Measurements from ENCODE around the gene IL1RL1.
A peak's percentile ranks its signal among the peaks of the same experiment; 100 is the strongest.

IL1RL1 gene

DNA sequence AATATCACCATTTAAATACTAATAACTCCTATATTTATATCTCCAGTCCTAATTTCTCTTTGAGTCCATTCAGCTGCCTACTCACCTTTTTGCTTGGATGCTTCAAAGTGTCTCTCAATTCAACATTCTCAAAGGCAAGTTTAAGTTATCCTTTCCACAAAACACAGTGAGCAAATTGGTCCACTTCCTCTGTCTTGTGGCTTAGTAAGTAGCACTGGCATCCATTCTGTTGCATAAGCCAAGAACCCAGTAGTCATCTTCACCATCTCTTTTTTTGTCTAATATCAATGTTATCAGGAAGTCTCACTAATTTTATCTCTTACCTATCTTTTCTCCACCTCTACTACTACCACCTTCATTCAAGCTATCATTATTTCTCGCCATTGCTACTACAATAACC lies 27.4 kb upstream of the IL1RL1 start:
- no peak for DNase-seq
- Mint-ChIP-seq H3K9me3 (no peaks in the 10 kb centered on the region), H3K27me3 (no peaks in the 10 kb centered on the region), H3K4me3 (no peak overlapping the region), H3K27ac (no peak overlapping the region), H3K4me1 (no peaks in the 10 kb centered on the region), H3K36me3 (ENCODE audit: low read depth) (no peaks in the 10 kb centered on the region)
- ATAC-seq = no peak

DNA sequence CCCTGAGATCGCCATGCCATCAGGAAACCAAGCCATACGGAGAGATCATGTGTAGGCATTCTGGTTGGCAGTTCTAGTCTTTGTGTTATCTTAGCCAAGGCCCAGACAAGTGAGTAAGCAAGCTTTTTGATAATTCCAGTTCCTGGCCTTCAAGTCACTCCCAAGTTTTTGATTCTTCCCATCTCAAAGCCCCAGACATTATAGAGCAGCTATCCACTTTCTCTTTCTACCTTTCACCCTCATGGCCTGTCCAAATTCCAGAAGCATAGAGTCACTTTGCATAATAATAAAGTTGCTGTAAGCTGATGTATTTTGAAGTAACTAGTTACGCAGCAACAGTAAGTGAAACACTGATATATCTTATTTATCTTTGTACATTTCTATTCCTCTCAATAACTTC lies 26.8 kb upstream of the IL1RL1 start:
- H3K27me3 Mint-ChIP-seq = no peaks in the 10 kb centered on the region
- H3K27ac Mint-ChIP-seq = no peak overlapping the region
- no peak overlapping the region for H3K4me3 Mint-ChIP-seq
- no peak for DNase-seq
- no peaks in the 10 kb centered on the region for H3K4me1 Mint-ChIP-seq
- H3K9me3 Mint-ChIP-seq = no peaks in the 10 kb centered on the region
- ATAC-seq = no peak
- no peaks in the 10 kb centered on the region for H3K36me3 Mint-ChIP-seq (ENCODE audit: low read depth)

DNA sequence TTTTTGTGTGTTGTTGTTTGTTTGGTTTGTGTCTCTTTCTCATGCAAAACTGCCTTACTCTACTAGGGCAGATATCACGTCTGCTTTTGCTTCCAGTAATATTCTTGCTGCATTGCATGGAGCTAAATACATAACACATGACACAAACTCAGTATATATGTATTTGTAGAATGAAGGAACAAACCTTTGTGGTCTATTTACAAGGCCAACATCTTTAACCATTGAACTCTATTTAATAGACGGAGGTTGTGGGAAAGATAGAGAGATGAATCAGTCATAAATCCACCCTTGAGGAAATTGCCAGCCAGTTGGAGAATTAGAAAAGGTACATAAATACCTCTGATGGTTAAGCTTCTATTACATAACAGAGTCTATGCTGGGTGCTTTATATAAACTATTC lies 26.0 kb upstream of the IL1RL1 start:
- ATAC-seq = no peak
- no peak overlapping the region for H3K27ac Mint-ChIP-seq
- no peaks in the 10 kb centered on the region for H3K27me3 Mint-ChIP-seq
- no peak overlapping the region for H3K4me3 Mint-ChIP-seq
- H3K4me1 Mint-ChIP-seq = no peaks in the 10 kb centered on the region
- no peaks in the 10 kb centered on the region for H3K9me3 Mint-ChIP-seq
- no peaks in the 10 kb centered on the region for H3K36me3 Mint-ChIP-seq (ENCODE audit: low read depth)
- no peak for DNase-seq

DNA sequence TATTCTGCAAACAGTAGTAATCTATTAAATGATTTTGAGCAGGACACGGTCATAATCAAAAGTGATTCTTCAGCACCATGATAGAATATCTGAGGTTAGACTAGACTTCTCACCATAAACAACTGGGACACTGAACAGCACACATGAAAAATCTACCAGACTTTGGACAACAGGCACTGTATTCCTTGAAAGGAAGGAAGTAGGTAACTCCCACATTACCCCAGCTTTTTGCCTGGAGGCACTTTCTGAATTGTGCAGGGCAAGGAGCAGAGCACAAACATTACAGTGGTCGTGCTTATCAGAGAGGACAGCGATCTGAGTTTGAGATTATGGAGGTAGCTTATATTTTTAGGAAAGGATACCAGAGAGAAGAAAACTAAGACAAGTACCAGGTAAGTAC lies 25.3 kb upstream of the IL1RL1 start:
- peaks cover 2% of the 10 kb centered on the region for H3K27me3 Mint-ChIP-seq
- ATAC-seq (no peak), DNase-seq (no peak)
- no peaks in the 10 kb centered on the region for H3K9me3 Mint-ChIP-seq
- peaks cover 3% of the 10 kb centered on the region for H3K4me1 Mint-ChIP-seq
- H3K36me3 Mint-ChIP-seq (ENCODE audit: low read depth) = no peaks in the 10 kb centered on the region
- H3K4me3 Mint-ChIP-seq = no peak overlapping the region
- no peak overlapping the region for H3K27ac Mint-ChIP-seq

DNA sequence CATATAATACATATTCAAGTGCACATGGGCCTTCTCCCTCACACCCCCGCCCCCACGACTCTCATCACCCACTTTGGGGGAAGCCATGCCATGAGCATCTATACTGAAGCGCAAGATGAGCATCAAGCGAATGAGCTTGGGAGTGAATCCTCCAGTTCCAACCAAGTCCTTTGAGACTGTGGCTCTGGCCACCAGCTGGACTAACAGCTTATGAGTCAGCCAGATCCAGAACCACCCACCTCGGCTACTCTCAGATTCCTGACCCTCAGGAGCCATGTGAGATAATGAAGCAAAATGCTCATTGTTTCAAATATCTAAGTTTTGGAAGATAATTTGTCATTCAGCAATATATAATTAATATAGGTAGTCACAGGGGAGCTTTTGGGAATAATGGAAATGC lies 22.2 kb upstream of the IL1RL1 start:
- ATAC-seq (no peak), DNase-seq (no peak)
- H3K27ac Mint-ChIP-seq = no peak overlapping the region
- no peak overlapping the region for H3K4me3 Mint-ChIP-seq
- H3K4me1 Mint-ChIP-seq = peaks cover 21% of the 10 kb centered on the region
- H3K27me3 Mint-ChIP-seq = peaks cover 4% of the 10 kb centered on the region
- no peaks in the 10 kb centered on the region for H3K36me3 Mint-ChIP-seq (ENCODE audit: low read depth)
- no peaks in the 10 kb centered on the region for H3K9me3 Mint-ChIP-seq

DNA sequence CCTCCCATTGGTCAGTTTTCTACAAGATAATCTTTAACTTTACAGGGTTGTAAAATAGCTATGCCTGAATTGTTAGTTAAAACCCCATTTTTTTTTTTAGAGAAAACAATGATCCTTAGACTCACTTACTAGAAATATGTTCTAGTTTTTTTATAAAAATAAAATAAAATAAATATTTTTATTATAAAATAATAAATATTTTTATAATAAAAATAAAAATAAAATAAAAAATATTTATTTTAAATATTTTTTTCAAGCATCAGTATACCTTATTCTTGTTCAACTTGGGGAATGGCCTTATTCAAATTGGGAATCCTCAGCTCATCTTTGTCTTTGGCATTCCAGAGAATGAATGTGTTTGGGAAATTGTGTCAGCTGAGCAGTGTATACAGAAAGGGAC lies 20.8 kb upstream of the IL1RL1 start:
- Mint-ChIP-seq H3K27ac (no peak overlapping the region), H3K27me3 (peaks cover 4% of the 10 kb centered on the region), H3K9me3 (no peaks in the 10 kb centered on the region), H3K36me3 (ENCODE audit: low read depth) (no peaks in the 10 kb centered on the region), H3K4me1 (peaks cover 31% of the 10 kb centered on the region), H3K4me3 (no peak overlapping the region)
- DNase-seq (no peak), ATAC-seq (no peak)

DNA sequence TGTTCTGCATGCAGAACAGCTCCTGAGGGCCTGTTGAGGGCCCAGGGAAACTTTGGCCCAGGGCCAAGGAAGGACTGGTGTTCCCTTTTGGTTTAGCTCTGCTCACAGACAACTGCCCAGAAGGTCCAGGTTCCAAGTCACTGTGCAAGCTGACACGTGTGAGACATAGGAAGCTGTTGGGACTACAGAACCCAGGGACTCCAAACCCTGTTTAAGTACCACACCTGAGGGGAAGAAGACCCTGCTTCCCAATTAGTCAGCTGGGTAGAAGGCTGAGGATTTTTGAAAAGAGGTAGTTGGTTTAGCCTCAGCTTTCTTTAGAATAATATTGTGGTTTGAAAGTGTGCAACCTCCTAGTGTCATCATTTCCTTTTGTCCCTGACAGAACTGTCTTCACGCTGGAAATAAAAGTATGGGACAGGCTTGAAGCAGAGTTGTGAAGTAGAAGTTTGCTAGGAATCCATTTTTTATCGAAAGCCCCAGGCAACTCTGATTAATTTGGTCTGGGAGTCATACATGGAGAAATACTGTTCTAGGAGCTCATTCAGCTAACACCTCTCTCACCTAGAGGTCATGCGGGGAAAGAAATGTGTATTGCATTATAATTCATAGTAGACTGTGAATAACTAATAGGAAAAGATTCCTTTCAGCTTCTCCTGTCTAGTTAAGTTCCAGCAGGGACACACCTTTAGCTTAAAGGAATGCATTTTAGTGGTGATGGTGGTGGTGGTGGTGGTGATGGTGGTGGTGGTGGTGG lies 19.9 kb upstream of the IL1RL1 start:
- Mint-ChIP-seq H3K27ac (peak overlapping the region; percentile 38), H3K9me3 (no peaks in the 10 kb centered on the region), H3K27me3 (peaks cover 4% of the 10 kb centered on the region), H3K4me3 (no peak overlapping the region), H3K36me3 (ENCODE audit: low read depth) (no peaks in the 10 kb centered on the region), H3K4me1 (peaks cover 40% of the 10 kb centered on the region)
- ATAC-seq = peak; percentile 38
- no peak for DNase-seq

DNA sequence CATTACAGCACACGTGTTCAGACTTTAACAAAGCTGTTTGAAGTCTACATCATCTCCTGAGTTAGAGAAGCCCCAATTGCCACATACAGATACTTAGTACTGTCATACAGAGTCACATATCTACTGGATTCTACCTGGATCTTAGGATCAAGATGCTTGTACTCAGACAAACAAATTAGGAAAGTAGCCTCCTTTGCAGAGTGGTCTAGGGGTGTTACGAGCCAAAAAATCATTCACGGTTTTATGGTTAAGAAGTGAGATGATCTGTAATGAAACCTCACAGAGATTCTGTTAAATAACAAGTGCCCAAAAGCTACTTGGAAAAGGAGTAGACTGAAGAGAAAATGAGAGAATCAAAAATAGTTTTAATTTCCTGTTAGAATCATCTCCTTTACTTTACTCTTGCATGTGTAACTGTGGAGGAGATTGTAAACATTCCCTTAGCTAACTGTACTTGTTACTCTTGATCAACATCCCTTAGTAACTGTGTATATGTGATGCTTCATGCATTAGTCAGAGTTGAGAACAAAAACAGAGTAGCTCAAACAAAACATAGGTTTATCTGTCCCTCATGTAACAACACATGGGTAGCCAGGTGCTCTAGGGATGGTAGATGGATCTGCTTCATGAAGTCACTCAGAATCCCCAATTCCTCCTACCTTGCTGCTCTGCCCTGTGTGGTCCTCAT lies 16.4 kb upstream of the IL1RL1 start:
- Mint-ChIP-seq H3K9me3 (no peaks in the 10 kb centered on the region), H3K27me3 (peaks cover 4% of the 10 kb centered on the region), H3K27ac (no peak overlapping the region), H3K36me3 (ENCODE audit: low read depth) (no peaks in the 10 kb centered on the region), H3K4me3 (no peak overlapping the region), H3K4me1 (peaks cover 63% of the 10 kb centered on the region)
- DNase-seq (no peak), ATAC-seq (peak; percentile 60)

DNA sequence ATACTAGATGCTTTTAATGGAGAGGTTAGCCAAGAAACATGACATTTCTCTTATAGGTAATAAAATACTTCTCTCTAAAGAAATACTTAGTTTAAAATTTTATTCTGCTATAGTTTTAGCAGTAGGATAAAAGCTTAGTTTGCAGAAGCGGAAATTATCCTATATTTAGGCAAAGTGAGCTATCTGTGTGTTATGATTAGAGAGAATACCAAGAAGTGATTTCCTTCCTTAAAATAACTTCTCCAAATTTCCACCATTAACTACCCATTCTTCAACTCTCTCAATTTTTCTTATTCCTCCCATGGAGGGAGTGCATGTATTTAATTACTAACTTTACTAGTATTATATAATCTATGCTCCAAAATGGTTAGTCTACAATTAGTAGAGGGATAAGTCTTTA lies 15.8 kb upstream of the IL1RL1 start:
- Mint-ChIP-seq H3K27me3 (peaks cover 4% of the 10 kb centered on the region), H3K4me1 (peaks cover 68% of the 10 kb centered on the region), H3K4me3 (no peak overlapping the region), H3K36me3 (ENCODE audit: low read depth) (no peaks in the 10 kb centered on the region), H3K9me3 (no peaks in the 10 kb centered on the region), H3K27ac (no peak overlapping the region)
- ATAC-seq = no peak
- DNase-seq = no peak

DNA sequence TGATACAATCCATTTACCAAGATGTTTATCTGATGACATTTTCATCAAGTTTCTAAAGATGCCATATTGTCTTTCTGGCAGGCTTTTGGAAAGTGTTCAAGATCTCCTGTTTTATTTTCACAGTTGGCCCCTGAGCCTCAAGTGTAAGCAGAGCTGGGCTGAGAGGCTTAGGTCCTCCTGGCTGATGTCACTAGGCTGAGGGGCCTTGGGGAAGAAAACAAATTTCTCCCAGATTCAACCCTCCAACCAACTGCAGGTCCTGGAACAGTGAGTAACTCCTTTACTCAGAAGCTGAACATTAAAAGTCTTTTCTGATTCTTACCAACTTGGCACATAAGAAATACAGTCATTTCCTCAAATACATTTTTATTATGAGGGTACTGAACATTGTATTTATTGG lies 14.9 kb upstream of the IL1RL1 start:
- H3K36me3 Mint-ChIP-seq (ENCODE audit: low read depth) = no peaks in the 10 kb centered on the region
- DNase-seq (no peak), ATAC-seq (peak; percentile 66)
- H3K27ac Mint-ChIP-seq = peak overlapping the region; percentile 57
- peaks cover 2% of the 10 kb centered on the region for H3K27me3 Mint-ChIP-seq
- no peak overlapping the region for H3K4me3 Mint-ChIP-seq
- H3K4me1 Mint-ChIP-seq = peaks cover 71% of the 10 kb centered on the region
- no peaks in the 10 kb centered on the region for H3K9me3 Mint-ChIP-seq

DNA sequence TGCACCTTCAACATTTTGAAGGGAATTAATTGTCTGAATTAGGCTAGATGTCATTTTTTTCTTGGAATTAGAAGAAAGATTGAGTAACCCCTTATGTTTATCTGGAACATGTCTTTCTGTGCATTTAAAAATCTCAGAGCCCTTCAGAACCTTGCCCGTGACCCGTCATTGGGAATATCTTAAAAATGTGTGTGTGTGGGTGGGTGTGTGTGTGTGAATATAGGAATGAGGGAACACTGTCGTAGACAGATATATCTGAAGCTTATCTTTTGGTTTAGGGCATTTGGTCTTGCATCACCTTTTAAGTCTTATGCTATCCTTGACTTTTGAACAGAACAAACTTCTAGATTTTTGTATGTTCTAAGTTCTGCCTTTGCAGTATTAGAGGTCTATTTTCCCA lies 13.5 kb upstream of the IL1RL1 start:
- H3K27ac Mint-ChIP-seq = no peak overlapping the region
- H3K36me3 Mint-ChIP-seq (ENCODE audit: low read depth) = no peaks in the 10 kb centered on the region
- H3K4me1 Mint-ChIP-seq = peaks cover 73% of the 10 kb centered on the region
- no peak for DNase-seq
- ATAC-seq = no peak
- no peaks in the 10 kb centered on the region for H3K9me3 Mint-ChIP-seq
- no peak overlapping the region for H3K4me3 Mint-ChIP-seq
- peaks cover 4% of the 10 kb centered on the region for H3K27me3 Mint-ChIP-seq

DNA sequence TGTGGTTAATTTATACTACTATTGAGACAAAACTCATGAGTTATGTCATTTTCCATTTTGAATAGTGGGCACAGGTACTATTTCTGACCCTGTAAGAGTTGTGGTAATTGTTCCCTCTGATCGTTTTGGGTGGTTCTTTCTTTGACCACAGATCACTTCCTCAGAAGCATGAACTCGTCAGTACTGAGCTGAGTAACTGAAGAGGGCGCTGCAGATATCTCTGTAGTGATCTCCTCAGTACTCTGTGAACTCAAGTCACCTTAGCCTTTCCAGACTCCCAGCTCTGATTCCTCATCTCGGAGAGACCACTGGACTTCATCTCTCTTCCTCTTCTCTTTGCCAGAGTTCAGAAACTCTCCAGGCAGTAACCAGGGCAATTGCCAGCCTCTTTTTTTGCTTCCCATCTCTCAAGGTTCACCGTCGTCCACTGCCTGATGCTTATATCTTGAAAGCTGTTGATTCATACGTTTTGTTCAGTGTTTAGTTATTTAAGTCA lies 9.4 kb upstream of the IL1RL1 start:
- H3K27ac Mint-ChIP-seq = peak overlapping the region; percentile 92
- ATAC-seq = peak; percentile 86
- peak overlapping the region; percentile 50 for H3K4me3 Mint-ChIP-seq
- peaks cover 4% of the 10 kb centered on the region for H3K36me3 Mint-ChIP-seq (ENCODE audit: low read depth)
- H3K4me1 Mint-ChIP-seq = peaks cover 78% of the 10 kb centered on the region
- peak; percentile 54 for DNase-seq
- H3K27me3 Mint-ChIP-seq = peaks cover 5% of the 10 kb centered on the region
- H3K9me3 Mint-ChIP-seq = peaks cover 6% of the 10 kb centered on the region

DNA sequence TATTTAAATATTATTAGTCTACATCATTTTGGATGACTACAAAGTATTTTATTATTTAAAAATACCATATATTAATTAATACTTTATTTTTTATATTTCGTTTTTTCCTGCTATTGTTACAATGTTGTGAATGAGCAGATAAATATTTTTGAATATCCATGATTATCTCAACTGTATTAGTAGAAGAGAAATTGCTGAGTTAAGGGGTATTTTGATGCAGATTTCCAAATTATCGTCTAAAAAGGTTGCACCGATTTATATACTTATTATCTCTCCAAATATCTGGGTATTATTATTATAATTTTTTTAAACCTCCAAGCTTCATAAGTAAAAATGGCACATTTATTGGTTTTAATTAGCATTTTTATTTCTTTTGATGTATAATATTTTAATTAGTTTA lies 8.9 kb upstream of the IL1RL1 start:
- Mint-ChIP-seq H3K9me3 (peaks cover 6% of the 10 kb centered on the region), H3K27ac (no peak overlapping the region), H3K4me1 (peaks cover 79% of the 10 kb centered on the region), H3K27me3 (peaks cover 6% of the 10 kb centered on the region), H3K36me3 (ENCODE audit: low read depth) (peaks cover 4% of the 10 kb centered on the region), H3K4me3 (no peak overlapping the region)
- no peak for ATAC-seq
- no peak for DNase-seq

DNA sequence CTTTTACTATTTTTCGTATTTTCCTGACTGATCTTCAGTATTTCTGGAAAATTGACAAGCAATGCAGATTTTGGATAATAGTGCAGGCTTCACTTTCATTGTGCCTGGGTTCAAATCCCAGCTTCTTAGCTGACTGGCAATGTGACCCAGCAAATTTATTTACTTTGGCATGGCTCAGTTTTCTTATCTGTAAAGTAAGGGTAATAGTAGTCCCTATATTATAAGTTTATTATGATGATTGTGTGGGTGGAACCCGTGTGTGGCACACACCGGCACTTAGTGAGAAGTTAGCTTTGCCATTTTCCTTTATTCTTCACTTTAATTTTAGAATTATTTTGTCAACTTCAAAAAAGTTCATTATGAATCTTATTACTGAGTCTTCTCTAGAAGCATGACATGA lies 7.8 kb upstream of the IL1RL1 start:
- Mint-ChIP-seq H3K27me3 (peaks cover 6% of the 10 kb centered on the region), H3K4me3 (no peak overlapping the region), H3K9me3 (peaks cover 6% of the 10 kb centered on the region), H3K27ac (peak overlapping the region; percentile 95), H3K36me3 (ENCODE audit: low read depth) (peaks cover 4% of the 10 kb centered on the region), H3K4me1 (peaks cover 71% of the 10 kb centered on the region)
- no peak for DNase-seq
- ATAC-seq = no peak

DNA sequence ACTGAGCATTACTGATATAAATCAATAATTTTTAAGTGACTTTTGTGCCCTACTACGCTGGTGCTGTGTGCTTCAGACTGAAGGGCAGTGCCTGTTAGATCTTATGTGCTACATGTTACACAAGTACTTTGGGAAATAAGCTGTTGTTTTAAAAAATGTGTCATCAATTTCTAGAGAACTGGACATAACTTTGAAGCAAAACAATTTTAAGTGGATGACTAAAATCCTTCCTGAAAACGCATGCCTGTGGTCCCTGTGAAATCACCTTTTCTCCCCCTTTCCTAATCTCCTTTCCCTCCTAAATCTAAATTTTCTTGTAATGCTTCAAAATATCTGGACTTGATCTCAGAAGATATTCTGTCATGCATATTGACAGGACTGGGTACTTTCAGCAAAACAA lies 7.1 kb upstream of the IL1RL1 start:
- Mint-ChIP-seq H3K4me1 (peaks cover 65% of the 10 kb centered on the region), H3K27me3 (peaks cover 6% of the 10 kb centered on the region), H3K4me3 (peak overlapping the region; percentile 33), H3K27ac (peak overlapping the region; percentile 95), H3K36me3 (ENCODE audit: low read depth) (peaks cover 4% of the 10 kb centered on the region), H3K9me3 (peaks cover 6% of the 10 kb centered on the region)
- peak; percentile 25 for ATAC-seq
- no peak for DNase-seq
